Motor neuron (in vitro differentiated cells): ENCODE data around the gene ST7. TPM values are rescaled to one million over a fixed set of nuclear protein-coding genes. Genes with fewer than 3 reads are reported as not detected.
"Not testable (repeated sequence)": the region's sequence is repeated elsewhere in the genome, so short reads cannot be mapped to it uniquely, and the experiment has no call there.

Experiments
- ATAC-seq, 8 experiments: fragments of 200-7000 bp; cut with Tn5 transposase; replicated peaks in 6 of 8; 2 replicates each; pipeline ENCODE4 v1.8.0; 2021; ENCODE audit warnings: mild to moderate bottlenecking in 8 of 8, moderate library complexity in 8 of 8
- H3K27ac ChIP-seq, 2 donors: fragments of 250-450 bp; sonication (Bioruptor Pico); 2 replicates each; pipeline ENCODE4 v1.9.0; 2021; ENCODE audit warnings: antibody characterized with exemption in 2 of 2, mild to moderate bottlenecking in 2 of 2, moderate library complexity in 1 of 2
- H3K4me1 ChIP-seq, 2 donors: fragments of 250-450 bp; sonication (Bioruptor Pico); replicated peaks in 1 of 2; 2 replicates each; pipeline ENCODE4 v1.6.1; 2021; ENCODE audit warnings: antibody characterized with exemption in 2 of 2, mild to moderate bottlenecking in 2 of 2, moderate library complexity in 1 of 2
- H3K4me3 ChIP-seq, 5 donors: fragments of 250-450 bp; sonication (Bioruptor Pico); 2 replicates each; pipeline ENCODE4 v1.9.0; 2021; ENCODE audit warnings: antibody characterized with exemption in 5 of 5, mild to moderate bottlenecking in 5 of 5, moderate library complexity in 4 of 5
- WGBS, 10 experiments: fragments of 450-650 bp; shearing (Covaris generic); methylation state at CpG; one replicate each; pipeline ENCODE4 v1.0.0; 2022; 5-methylcytosine and 5-hydroxymethylcytosine counted together
- in situ Hi-C, 9 experiments: fragments of 400-800 bp; cut with MboI; loops; one replicate each; pipeline ENCODE4 v1.15.0; 2021; ENCODE audit warnings: low sequenced_read_pairs in 9 of 9, low pct_unique_long_range_greater_than_20kb in 2 of 9; ENCODE audit not compliant: unreplicated experiment in 9 of 9
- total RNA-seq, 8 experiments: library from RNA; unstranded; fragments of 300-600 nt; gene quantifications; 2 replicates each; pipeline versions ENCODE4 v1.2.3 to v1.2.4, GENCODE V29; 2022

ST7 gene
- total RNA-seq, 8 experiments from 2014 or later: 20.6 to 55.5 (median 42.4) TPM

DNA sequence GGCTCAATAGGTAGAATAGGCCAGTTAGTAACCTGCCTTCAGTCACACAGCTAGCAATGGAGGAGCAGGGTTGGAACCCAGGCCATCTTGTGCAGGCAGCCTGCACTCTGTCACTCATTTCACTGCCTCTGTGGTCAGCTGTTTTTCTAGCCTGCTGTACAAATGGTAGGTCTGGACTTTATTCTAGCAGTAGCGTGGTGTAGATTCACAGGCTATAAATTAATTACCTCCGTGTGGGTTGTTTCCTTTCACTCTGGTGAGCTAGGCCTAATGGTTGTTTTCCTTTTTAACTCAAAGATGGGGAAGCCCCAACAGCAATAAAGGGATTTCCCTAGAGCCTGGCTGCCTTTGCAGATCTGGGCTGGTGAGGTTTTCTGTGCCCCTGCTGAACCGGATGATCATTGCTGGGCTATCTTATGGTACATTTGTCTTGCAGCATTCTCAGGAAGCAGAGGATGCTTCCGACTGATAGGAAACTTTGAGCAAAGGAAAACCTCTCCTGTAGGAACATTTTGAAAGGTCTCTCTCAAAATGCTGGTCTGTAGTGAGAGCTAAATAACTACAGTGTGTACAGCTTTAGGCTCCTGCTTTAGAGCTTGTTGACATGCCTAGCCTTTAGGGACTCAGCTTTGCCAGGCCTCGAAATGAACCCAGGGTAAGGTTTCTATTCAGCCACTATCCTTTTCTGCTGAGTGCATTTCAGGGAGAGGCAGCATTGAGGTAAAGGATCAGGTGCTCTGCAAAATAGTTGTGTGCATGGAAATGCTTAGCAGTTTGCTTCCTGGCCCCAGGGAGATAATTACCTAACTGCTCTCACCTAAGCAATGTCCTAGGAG is 157.4 kb downstream of the ST7 start:
- H3K4me3 ChIP-seq: no peak overlapping the region
- peaks cover 10 to 30% of the 10 kb centered on the region in 2 donors for H3K4me1 ChIP-seq
- WGBS, 10 experiments: 28 to 93% (median 46%) methylated on average over 2 to 5 of the region's 5 CpGs; no CpG with 5 or more reads in 2 of the 10 experiments
- in situ Hi-C loops: loop anchor here in 4 of 9 experiments (25.0 kb wide), 2 partner anchors 98 to 123 kb away; no protein-coding TSS in a partner anchor
- ATAC-seq: peak in 6 of 8 experiments; percentile 13 to 86 (median 74)
- peak overlapping the region in 1 of 2 donors; percentile 17 for H3K27ac ChIP-seq

DNA sequence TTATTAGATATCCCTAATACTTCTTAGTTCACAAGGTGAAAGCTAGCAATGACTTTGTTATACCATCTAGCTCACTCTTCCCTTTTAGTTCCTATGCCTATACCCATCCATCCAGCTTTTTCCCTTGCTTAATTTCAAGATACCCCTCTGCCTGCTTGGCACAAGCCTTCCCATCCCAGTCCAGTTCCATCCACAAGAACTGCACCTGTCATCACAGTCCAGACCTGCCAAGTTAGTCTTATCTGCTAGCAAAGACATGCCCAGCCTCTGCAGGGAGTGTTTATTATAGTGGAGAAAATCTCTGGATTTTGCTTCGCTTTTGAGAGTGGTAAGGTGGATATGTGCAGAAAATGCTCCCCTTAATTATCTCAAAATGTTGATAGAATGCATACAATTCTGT is 158.2 kb downstream of the ST7 start:
- 60 to 100% (median 92%) methylated on average over 1 of the region's 1 CpG; no CpG with 5 or more reads in 4 of the 10 experiments for WGBS, 10 experiments
- Histone ChIP-seq H3K27ac (no peak overlapping the region), H3K4me1 (peaks cover 10 to 30% of the 10 kb centered on the region in 2 donors), H3K4me3 (no peak overlapping the region)
- in situ Hi-C loops: loop anchor here in 4 of 9 experiments (25.0 kb wide), 2 partner anchors 99 to 124 kb away; no protein-coding TSS in a partner anchor
- ATAC-seq: no peak

DNA sequence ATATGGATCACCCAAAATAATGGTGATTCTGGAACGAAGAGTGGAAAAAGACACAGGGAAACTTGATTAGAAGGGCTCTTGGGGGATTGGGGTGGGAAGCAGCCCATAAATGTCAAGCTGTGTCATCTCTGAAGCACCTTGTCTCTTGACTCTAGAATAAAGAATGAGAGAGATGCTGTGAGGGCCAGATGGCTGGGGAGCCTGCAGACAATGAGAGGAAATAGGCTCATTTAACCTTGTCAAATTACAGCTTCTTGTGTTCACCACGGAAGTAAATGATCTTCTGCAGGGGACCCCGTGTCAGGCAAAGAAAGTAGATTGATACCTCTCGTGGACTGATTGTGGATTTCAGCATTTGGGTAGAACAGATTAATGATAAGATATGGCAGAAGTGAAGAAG is 159.3 kb downstream of the ST7 start:
- peaks cover 10 to 30% of the 10 kb centered on the region in 2 donors for H3K4me1 ChIP-seq
- no peak for ATAC-seq
- H3K4me3 ChIP-seq: no peak overlapping the region
- 49 to 100% (median 70%) methylated on average over 1 to 3 of the region's 4 CpGs; no CpG with 5 or more reads in 4 of the 10 experiments for WGBS, 10 experiments
- in situ Hi-C loops: loop anchor here in 4 of 9 experiments (25.0 kb wide), 2 partner anchors 100 to 125 kb away; no protein-coding TSS in a partner anchor
- no peak overlapping the region for H3K27ac ChIP-seq

DNA sequence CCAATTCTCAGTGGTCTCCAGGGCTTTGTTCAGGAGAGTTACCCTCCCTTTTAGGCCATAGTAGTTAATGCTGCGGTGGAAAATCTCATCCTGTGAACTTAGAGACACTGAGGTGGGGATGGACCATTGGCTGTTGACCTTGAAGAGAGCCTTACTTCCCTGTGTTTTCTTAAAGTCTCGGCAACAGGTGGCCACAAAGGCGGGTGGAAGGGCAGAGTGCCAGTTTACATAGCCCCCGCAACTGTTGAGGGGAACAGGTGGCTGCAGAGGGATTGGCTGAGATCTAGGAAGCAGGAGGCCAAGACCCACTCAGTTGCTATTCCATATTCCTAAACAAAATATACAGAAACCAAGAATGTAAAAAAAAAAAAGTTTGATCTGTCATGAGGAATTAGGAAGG is 160.6 kb downstream of the ST7 start:
- no peak overlapping the region for H3K4me3 ChIP-seq
- 72 to 100% (median 100%) methylated on average over 2 to 4 of the region's 4 CpGs; no CpG with 5 or more reads in 3 of the 10 experiments for WGBS, 10 experiments
- no peak for ATAC-seq
- H3K27ac ChIP-seq: no peak overlapping the region
- in situ Hi-C loops: loop anchor here in 4 of 9 experiments (25.0 kb wide), 2 partner anchors 102 to 127 kb away; no protein-coding TSS in a partner anchor
- H3K4me1 ChIP-seq: peaks cover 10 to 30% of the 10 kb centered on the region in 2 donors

DNA sequence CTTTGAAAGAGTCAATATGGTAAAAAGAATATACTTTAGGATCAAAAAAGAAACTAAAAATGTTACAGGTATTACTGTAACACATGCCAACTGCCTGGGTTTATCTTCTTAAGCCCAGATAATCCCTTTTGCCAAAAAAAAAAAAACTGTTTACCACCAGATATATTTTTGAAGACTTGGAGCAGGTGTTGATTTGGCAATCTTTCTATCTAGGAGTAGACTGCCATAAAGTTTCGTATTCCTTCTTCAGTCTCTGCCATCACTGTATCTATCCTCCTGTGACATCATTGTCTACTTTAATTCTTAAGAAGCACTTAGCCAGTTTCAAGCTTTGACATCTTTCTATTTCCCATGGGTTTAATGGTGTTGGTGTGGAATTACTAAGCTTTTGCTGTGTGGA is 161.0 kb downstream of the ST7 start:
- in situ Hi-C loops: loop anchor here in 4 of 9 experiments (25.0 kb wide), 2 partner anchors 102 to 127 kb away; no protein-coding TSS in a partner anchor
- 60 to 100% (median 87%) methylated on average over 1 of the region's 1 CpG for WGBS, 10 experiments
- ATAC-seq: no peak
- Histone ChIP-seq H3K4me1 (peaks cover 10 to 30% of the 10 kb centered on the region in 2 donors), H3K27ac (no peak overlapping the region), H3K4me3 (no peak overlapping the region)

DNA sequence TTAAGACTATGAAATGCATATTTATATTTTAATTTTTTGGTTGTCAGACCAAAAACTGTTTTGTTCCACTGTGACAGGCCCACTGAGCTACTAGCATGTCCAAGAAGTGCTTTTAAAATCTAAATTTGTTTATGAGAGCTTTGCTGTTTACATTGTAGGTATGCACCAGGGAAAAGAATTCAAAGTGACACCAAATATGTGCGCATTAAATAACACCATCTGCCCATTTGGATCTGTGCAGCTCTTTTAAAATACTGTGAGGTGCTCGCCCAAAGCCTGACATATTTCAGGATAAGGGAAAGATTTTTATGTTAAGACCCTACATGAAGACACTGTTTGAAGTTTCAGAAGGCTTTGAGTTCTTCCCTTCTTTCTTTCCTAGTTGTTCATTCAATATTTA is 162.9 kb downstream of the ST7 start:
- peak in 3 of 8 experiments; percentile 32 to 71 (median 70) for ATAC-seq
- in situ Hi-C loops: loop anchor here in 4 of 9 experiments (25.0 kb wide), 2 partner anchors 104 to 129 kb away; no protein-coding TSS in a partner anchor
- Histone ChIP-seq H3K4me1 (peaks cover 0 to 19% of the 10 kb centered on the region in 2 donors), H3K27ac (no peak overlapping the region), H3K4me3 (no peak overlapping the region)
- 11 to 100% (median 96%) methylated on average over 1 to 2 of the region's 2 CpGs for WGBS, 10 experiments

DNA sequence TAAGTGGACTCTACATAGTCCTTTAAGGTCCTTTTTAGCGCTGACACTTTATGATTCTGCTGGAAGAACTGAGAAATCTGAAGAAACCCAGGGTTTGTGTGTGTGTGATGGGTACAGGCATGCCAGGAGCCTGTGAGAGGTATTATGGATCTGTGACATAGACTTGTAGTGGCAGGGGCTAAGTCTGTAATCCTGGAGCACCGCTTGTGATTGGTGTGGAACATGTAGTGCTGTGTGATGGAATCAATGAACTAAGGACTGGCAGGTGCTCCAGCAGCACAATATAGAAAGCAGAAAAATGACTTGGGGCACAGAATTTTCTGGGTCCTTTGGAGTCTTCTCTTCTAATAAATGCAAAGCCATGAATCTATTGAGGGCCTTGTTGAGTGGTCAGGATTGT is 163.9 kb downstream of the ST7 start:
- no peak overlapping the region for H3K4me3 ChIP-seq
- no peak overlapping the region for H3K27ac ChIP-seq
- in situ Hi-C loops: loop anchor here in 4 of 9 experiments (25.0 kb wide), 2 partner anchors 105 to 130 kb away; no protein-coding TSS in a partner anchor
- H3K4me1 ChIP-seq: peaks cover 0 to 15% of the 10 kb centered on the region in 2 donors
- ATAC-seq: no peak
- 100% methylated on average over 1 to 2 of the region's 2 CpGs; no CpG with 5 or more reads in 5 of the 10 experiments for WGBS, 10 experiments

DNA sequence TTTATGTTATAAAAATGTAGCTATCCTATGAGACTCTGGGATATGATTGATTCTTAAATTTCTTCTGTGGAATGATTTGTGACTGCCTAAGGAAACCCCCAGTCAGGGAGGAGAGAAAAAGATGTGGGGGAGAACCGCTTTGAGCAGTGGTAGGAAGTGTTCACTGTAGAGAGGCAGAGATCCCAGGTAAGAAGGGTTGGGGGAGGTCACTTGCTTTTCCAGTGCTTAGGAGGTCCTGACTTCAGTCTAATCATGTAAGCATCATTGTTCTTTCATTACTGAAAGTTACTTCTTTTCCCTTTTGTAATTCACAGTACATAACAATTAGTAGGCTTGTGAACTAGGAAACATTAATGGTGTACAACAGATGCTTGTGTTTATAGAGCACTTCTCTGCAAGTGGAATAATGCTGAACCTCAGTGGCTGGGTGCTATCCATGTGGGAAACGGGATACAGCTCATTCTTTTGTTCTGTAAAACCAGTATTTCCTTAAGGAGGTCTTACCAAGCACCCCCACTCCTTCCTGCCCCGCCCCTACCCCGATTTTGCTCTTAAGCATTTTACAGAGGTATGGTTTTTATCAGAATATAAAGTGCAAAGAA is 165.4 kb downstream of the ST7 start:
- 34 to 100% (median 57%) methylated on average over 1 to 3 of the region's 4 CpGs; no CpG with 5 or more reads in 3 of the 10 experiments for WGBS, 10 experiments
- no peak overlapping the region for H3K27ac ChIP-seq
- H3K4me3 ChIP-seq: no peak overlapping the region
- peaks cover 0 to 7% of the 10 kb centered on the region in 2 donors for H3K4me1 ChIP-seq
- in situ Hi-C loops: loop anchor here in 4 of 9 experiments (25.0 kb wide), 2 partner anchors 106 to 131 kb away; no protein-coding TSS in a partner anchor
- ATAC-seq: no peak

DNA sequence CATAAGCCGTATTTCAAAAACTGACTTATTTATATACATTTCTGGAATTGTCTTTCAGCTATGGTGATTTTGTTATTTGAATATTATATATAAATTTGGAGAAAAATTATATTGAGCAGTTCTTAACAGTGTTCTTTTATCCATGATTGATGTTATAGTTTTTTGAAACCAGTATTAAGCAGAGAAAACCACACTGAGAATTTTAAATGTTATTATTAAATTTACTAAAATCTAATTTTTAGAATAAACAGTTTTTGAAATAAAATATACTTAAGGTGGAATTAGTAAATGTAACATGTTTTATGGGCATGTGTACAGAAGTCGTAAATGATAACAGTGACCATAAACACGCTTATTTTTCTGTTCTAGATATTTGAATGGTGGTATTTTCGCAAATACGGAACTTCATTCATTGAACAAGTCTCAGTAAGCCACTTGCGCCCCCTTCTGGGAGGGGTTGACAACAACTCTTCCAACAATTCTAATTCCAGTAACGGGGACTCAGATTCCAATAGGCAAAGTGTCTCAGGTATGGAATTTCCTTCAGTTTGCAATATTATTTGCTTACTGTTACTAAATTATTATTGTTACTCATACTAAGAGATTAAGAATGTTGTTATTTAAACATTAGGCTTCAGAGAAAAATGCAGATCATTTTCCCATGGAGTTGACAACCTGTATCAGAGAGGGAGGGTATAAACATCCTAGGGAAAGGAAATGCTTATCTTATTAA is 166.1 kb downstream of the ST7 start:
- peak in 2 of 8 experiments; percentile 26 to 32 for ATAC-seq
- Histone ChIP-seq H3K4me1 (peaks cover 2 to 9% of the 10 kb centered on the region in 2 donors), H3K27ac (no peak overlapping the region), H3K4me3 (no peak overlapping the region)
- 7 to 53% (median 18%) methylated on average over 3 to 7 of the region's 7 CpGs for WGBS, 10 experiments
- in situ Hi-C loops: loop anchor here in 4 of 9 experiments (25.0 kb wide), 2 partner anchors 107 to 132 kb away; no protein-coding TSS in a partner anchor

DNA sequence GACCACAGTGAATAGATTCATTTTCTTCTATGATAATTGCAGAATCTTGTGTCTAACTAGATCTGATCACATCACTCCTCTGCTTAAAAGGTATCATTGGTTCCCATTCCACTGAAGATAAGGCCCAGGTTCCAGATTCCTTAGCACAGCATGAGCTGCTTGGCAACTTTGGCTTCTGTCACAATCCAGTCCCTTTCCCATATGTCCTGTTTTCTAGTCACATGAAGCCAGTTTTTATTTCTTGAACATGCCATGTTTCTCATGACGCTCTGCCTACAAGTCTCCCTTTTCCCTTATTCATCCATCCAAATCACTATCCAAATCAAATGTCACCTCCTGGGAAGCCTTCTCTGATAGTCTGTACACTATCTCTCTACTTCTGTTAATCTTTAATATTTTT is 167.0 kb downstream of the ST7 start:
- not testable (repeated sequence) for ATAC-seq, H3K4me3 ChIP-seq, H3K27ac ChIP-seq
- 100% methylated on average over 1 of the region's 1 CpG; no CpG with 5 or more reads in 4 of the 10 experiments for WGBS, 10 experiments
- H3K4me1 ChIP-seq: peaks cover 9 to 15% of the 10 kb centered on the region in 2 donors
- in situ Hi-C loops: loop anchor here in 4 of 9 experiments (25.0 kb wide), 2 partner anchors 108 to 133 kb away; no protein-coding TSS in a partner anchor

DNA sequence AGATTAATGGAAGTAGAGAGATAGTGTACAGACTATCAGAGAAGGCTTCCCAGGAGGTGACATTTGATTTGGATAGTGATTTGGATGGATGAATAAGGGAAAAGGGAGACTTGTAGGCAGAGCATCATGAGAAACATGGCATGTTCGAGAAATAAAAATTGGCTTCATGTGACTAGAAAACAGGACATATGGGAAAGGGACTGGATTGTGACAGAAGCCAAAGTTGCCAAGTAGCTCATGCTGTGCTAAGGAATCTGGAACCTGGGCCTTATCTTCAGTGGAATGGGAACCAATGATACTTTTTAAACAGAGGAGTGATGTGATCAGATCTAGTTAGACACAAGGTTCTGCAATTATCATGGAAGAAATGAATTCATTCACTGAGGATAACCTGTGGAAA is 168.7 kb downstream of the ST7 start:
- ATAC-seq, H3K4me3 ChIP-seq, H3K27ac ChIP-seq: not testable (repeated sequence)
- peaks cover 17 to 21% of the 10 kb centered on the region in 2 donors for H3K4me1 ChIP-seq
- in situ Hi-C loops: loop anchor here in 4 of 9 experiments (25.0 kb wide), 2 partner anchors 110 to 135 kb away; no protein-coding TSS in a partner anchor
- 50 to 100% (median 89%) methylated on average over 1 of the region's 1 CpG; no CpG with 5 or more reads in 3 of the 10 experiments for WGBS, 10 experiments

DNA sequence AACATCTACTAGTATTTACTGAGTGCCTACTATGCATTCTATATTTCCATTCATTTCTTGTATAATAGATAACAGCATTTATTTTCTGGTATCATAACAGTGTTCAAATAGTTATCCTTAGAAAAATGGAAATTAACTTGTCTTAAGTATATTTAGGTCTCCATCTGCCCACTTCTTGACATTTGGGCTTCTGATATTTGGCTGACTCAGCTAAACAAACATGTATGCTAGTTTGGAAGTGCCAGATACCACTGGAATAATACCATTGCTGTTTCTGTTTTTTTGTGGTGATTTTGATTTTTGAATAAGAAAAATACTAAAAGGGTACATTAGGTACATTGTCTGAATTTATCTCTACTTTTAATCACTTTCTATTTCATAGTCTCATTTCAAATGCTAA is 169.2 kb downstream of the ST7 start:
- peaks cover 17 to 26% of the 10 kb centered on the region in 2 donors for H3K4me1 ChIP-seq
- no peak overlapping the region for H3K4me3 ChIP-seq
- in situ Hi-C loops: loop anchor here in 4 of 9 experiments (25.0 kb wide), 2 partner anchors 110 to 135 kb away; no protein-coding TSS in a partner anchor
- H3K27ac ChIP-seq: no peak overlapping the region
- ATAC-seq: no peak
